OCI-LY3 (cell line): ENCODE results near the gene ICA1.

Experiments used
- H2AFZ ChIP-seq: fragments of 200-600, 300-600 bp; shearing (Covaris generic); 2 replicates; pipeline ENCODE4 v1.6.0; 2014; ENCODE audit warnings: antibody characterized with exemption, low read depth, low read length
- H3K27ac ChIP-seq: fragments of 200-600, 300-600 bp; sonication (generic); 2 replicates; pipeline ENCODE4 v1.5.1; 2014; ENCODE audit warnings: mild to moderate bottlenecking, low read length, moderate library complexity, mixed read lengths
- H3K27me3 ChIP-seq: fragments of 200-600, 300-600 bp; sonication (generic); 2 replicates; pipeline ENCODE4 v1.6.1; 2014; ENCODE audit warnings: low read depth, low read length, mixed read lengths
- H3K36me3 ChIP-seq: fragments of 200-600, 300-600 bp; sonication (generic); replicated peaks from 2 replicates; pipeline ENCODE3; 2014; ENCODE audit warnings: low read depth, low read length, mixed read lengths
- H3K4me1 ChIP-seq: fragments of 300-600, 200-600 bp; sonication (generic); 2 replicates; pipeline ENCODE4 v1.6.1; 2014; ENCODE audit warnings: low read length, mixed read lengths
- H3K4me2 ChIP-seq: fragments of 200-600, 300-600 bp; sonication (generic); 2 replicates; pipeline ENCODE4 v1.6.1; 2014; ENCODE audit warnings: low read length, mixed read lengths
- H3K4me3 ChIP-seq: fragments of 300-600, 200-600 bp; sonication (generic); 2 replicates; pipeline ENCODE4 v1.5.1; 2014; ENCODE audit warnings: antibody characterized with exemption, mild to moderate bottlenecking, low read length, moderate library complexity
- H3K79me2 ChIP-seq: fragments of 300-600, 200-600 bp; shearing (Covaris generic); 2 replicates; pipeline ENCODE4 v1.6.1; 2014; ENCODE audit warnings: mild to moderate bottlenecking, low read length, mixed read lengths
- H3K9ac ChIP-seq: fragments of 300-600, 200-600 bp; shearing (Covaris generic); 2 replicates; pipeline ENCODE4 v1.6.0; 2014; ENCODE audit warnings: mild to moderate bottlenecking, low read length, moderate library complexity
- H3K9me3 ChIP-seq: fragments of 200-600, 300-600 bp; shearing (Covaris generic); 2 replicates; pipeline ENCODE4 v1.6.1; 2014; ENCODE audit warnings: low read length, mixed read lengths; ENCODE audit not compliant: insufficient read depth
- H4K20me1 ChIP-seq: fragments of 200-600, 300-600 bp; sonication (generic); 2 replicates; pipeline ENCODE4 v1.6.1; 2016; ENCODE audit warnings: low read length, mixed read lengths; ENCODE audit not compliant: insufficient read depth
- CTCF ChIP-seq: fragments of 200-600, 300-600 bp; sonication (generic); IDR thresholded peaks from 2 replicates; pipeline ENCODE4 v1.5.1; 2014; ENCODE audit warnings: antibody characterized with exemption, low read length, low read depth
- EZH2phosphoT487 ChIP-seq: fragments of 200-600 bp; shearing (Covaris generic); IDR thresholded peaks from 2 replicates; pipeline ENCODE4 v1.6.1; 2018; ENCODE audit warnings: antibody characterized with exemption, mixed run types, low read depth

ICA1 gene

GRCh38 chr7:8162181-8162580, 99.8 kb downstream of the ICA1 start:
- no peak for TF ChIP-seq EZH2phosphoT487
- no peak for TF ChIP-seq CTCF

DNA sequence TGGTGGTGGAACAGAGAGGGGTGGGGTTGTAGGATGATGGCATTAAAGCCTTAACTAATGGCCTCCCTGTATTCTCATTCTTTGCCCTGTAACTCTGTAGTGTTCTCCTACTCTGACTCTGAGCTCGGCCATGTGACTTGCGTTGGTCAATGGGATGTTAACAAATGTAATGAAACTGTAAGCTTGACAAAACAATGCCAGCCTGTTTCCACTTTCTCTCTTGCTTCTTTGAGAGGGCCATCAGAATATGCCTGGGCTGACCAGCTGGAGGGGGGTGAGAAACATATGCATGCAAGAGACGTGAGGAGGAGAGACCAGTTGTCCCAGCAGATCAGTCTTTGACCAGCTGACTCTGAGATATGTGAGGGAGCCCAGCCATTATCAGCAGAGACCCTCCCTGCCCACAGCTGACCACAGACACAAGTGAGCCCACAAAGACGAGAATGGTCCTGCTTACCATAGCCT, 100.6 kb downstream of the ICA1 start:
- H2AFZ ChIP-seq: no peak overlapping the region

More at GRCh38 chr7:8162181-8162580, 99.8 kb downstream of the ICA1 start:
- Histone ChIP-seq H3K4me2 (no peak overlapping the region), H2AFZ (no peak overlapping the region), H3K36me3 (no peaks in the 10 kb centered on the region), H4K20me1 (no peaks in the 10 kb centered on the region), H3K9me3 (no peaks in the 10 kb centered on the region), H3K79me2 (no peaks in the 10 kb centered on the region), H3K27me3 (no peaks in the 10 kb centered on the region), H3K4me1 (no peaks in the 10 kb centered on the region), H3K27ac (no peak overlapping the region), H3K4me3 (no peak overlapping the region), H3K9ac (no peak overlapping the region)

GRCh38 chr7:8160779-8161345, 101.1 kb downstream of the ICA1 start:
- Histone ChIP-seq H2AFZ (no peak overlapping the region), H3K9me3 (no peaks in the 10 kb centered on the region), H3K9ac (no peak overlapping the region), H3K36me3 (no peaks in the 10 kb centered on the region), H3K79me2 (no peaks in the 10 kb centered on the region), H3K4me3 (no peak overlapping the region), H4K20me1 (no peaks in the 10 kb centered on the region), H3K27me3 (no peaks in the 10 kb centered on the region), H3K27ac (no peak overlapping the region), H3K4me1 (no peaks in the 10 kb centered on the region), H3K4me2 (no peak overlapping the region)
- TF ChIP-seq CTCF: no peak
- TF ChIP-seq EZH2phosphoT487: no peak

More for the DNA sequence above, 100.6 kb downstream of the ICA1 start:
- Histone ChIP-seq H4K20me1 (no peaks in the 10 kb centered on the region), H3K4me3 (no peak overlapping the region), H3K79me2 (no peaks in the 10 kb centered on the region), H3K27ac (no peak overlapping the region), H3K9ac (no peak overlapping the region), H3K27me3 (no peaks in the 10 kb centered on the region), H3K4me1 (no peaks in the 10 kb centered on the region), H3K4me2 (no peak overlapping the region), H3K36me3 (no peaks in the 10 kb centered on the region), H3K9me3 (no peaks in the 10 kb centered on the region)
- TF ChIP-seq CTCF (no peak), EZH2phosphoT487 (no peak)

- no peak overlapping the region for H3K4me2 ChIP-seq
- H3K79me2 ChIP-seq: no peaks in the 10 kb centered on the region
- no peaks in the 10 kb centered on the region for H3K36me3 ChIP-seq
- H3K27me3 ChIP-seq: no peaks in the 10 kb centered on the region
- H2AFZ ChIP-seq: no peak overlapping the region
- H3K9me3 ChIP-seq: no peaks in the 10 kb centered on the region
- TF ChIP-seq EZH2phosphoT487: no peak
- TF ChIP-seq CTCF: no peak
- H3K9ac ChIP-seq: no peak overlapping the region
- H3K27ac ChIP-seq: no peak overlapping the region
- no peaks in the 10 kb centered on the region for H4K20me1 ChIP-seq
- no peaks in the 10 kb centered on the region for H3K4me1 ChIP-seq
- no peak overlapping the region for H3K4me3 ChIP-seq
These were observed 101.7 kb downstream of the ICA1 start for GRCh38 chr7:8160250-8160649.
